HepG2 (cell line): ENCODE results near the gene DNAJC12. TPM values are rescaled to one million over a fixed set of nuclear protein-coding genes. Genes with fewer than 3 reads are reported as not detected.

ENCODE experiments used
- ARID5B ChIP-seq: IDR thresholded peaks from 2 replicates; pipeline ENCODE4 v1.4.0; 2020; ENCODE audit warnings: mild to moderate bottlenecking, missing genetic modification reagents
- ATF4 ChIP-seq, 2 experiments: fragments of 450-650 bp in 1 of 2; sonication (generic) in 1 of 2; formaldehyde crosslinking; IDR thresholded peaks; 2 replicates each; pipeline versions ENCODE4 v1.5.0 to v1.8.0; 2020 to 2022; ENCODE audit warnings: mild to moderate bottlenecking in 1 of 2, missing genetic modification reagents in 1 of 2
- BRCA1 ChIP-seq: sonication (generic); formaldehyde crosslinking; IDR thresholded peaks from 2 replicates; pipeline ENCODE4 v1.4.0; 2020; ENCODE audit warnings: missing genetic modification reagents
- FOSL2 ChIP-seq: sonication (generic); formaldehyde crosslinking; IDR thresholded peaks from 2 replicates; pipeline ENCODE4 v1.4.0; 2020; ENCODE audit warnings: missing genetic modification reagents
- KAT7 ChIP-seq: IDR thresholded peaks from 2 replicates; pipeline ENCODE4 v1.6.1; 2018; ENCODE audit warnings: borderline replicate concordance, missing compliant biosample characterization
- MXI1 ChIP-seq: IDR thresholded peaks from 3 replicates; pipeline ENCODE4 v1.6.1; 2012; ENCODE audit warnings: low read depth, low read length, inconsistent platforms, borderline replicate concordance
- POLR2A ChIP-seq, 2 experiments: IDR thresholded peaks; 2 replicates each; pipeline ENCODE4 v1.6.1; 2011; ENCODE audit warnings: low read depth in 2 of 2, low read length in 2 of 2, mild to moderate bottlenecking in 1 of 2, moderate library complexity in 1 of 2; ENCODE audit not compliant: insufficient read depth in 1 of 2
- TARDBP ChIP-seq: sonication (generic); formaldehyde crosslinking; IDR thresholded peaks from 2 replicates; pipeline ENCODE4 v1.8.0; 2022; ENCODE audit warnings: mild to moderate bottlenecking, missing genetic modification reagents
- TEAD3 ChIP-seq: optimal IDR thresholded peaks from 2 replicates; pipeline ENCODE3; 2016; ENCODE audit warnings: borderline replicate concordance
- TFAP4 ChIP-seq: sonication (generic); IDR thresholded peaks from 2 replicates; pipeline ENCODE4 v1.6.1; 2016; ENCODE audit warnings: low read depth, borderline replicate concordance
- ZBTB46 ChIP-seq: sonication (generic); formaldehyde crosslinking; IDR thresholded peaks from 2 replicates; pipeline ENCODE4 v1.4.0; 2020; ENCODE audit warnings: mild to moderate bottlenecking, missing genetic modification reagents, borderline replicate concordance
- ZNF275 ChIP-seq: sonication (generic); formaldehyde crosslinking; IDR thresholded peaks from 2 replicates; pipeline ENCODE4 v1.8.0; 2022; ENCODE audit warnings: missing genetic modification reagents, mild to moderate bottlenecking, inconsistent platforms, borderline replicate concordance
- ZNF564 ChIP-seq: sonication (generic); formaldehyde crosslinking; IDR thresholded peaks from 2 replicates; pipeline ENCODE4 v1.8.1; 2023; ENCODE audit warnings: mild to moderate bottlenecking, missing genetic modification reagents
- polyA plus RNA-seq, 8 experiments: library from polyadenylated mRNA; depleted of rRNA in 3 of 8; stranded (reverse) in 7 of 8; unstranded in 1 of 8; fragments of >200 nt; fragmentation: Illumina TruSeq in 4 of 8; extraction: Trizol in 4 of 8; gene quantifications; 2 replicates each; pipeline versions ENCODE4 v1.2.1 to v1.2.3, GENCODE V29; 2011 to 2016; ENCODE audit warnings: low read depth in 4 of 8, missing spikeins in 1 of 8, mixed read lengths in 1 of 8; ENCODE audit not compliant: insufficient read depth in 1 of 8
- total RNA-seq, 5 experiments: library from RNA; depleted of rRNA; stranded (reverse); fragments of >200 nt; fragmentation: Illumina TruSeq; extraction: Trizol; gene quantifications; 2 replicates each; pipeline ENCODE4 v1.2.3, GENCODE V29; 2016; ENCODE audit warnings: low read depth in 1 of 5

The DNAJC12 gene
- total and polyA plus RNA-seq, 2 of the 13 experiments (the other 11 are each of a cell fraction or from before 2014, with no cell fraction given): 11.6 to 43.9 TPM

- peak; percentile 73 for TF ChIP-seq FOSL2 (CRISPR knock-in tag)
- no peak for TF ChIP-seq BRCA1
- TF ChIP-seq TARDBP (CRISPR knock-in tag): no peak
- TF ChIP-seq TFAP4: peak; percentile 29; the same call in 1 of the 2 replicates
- TF ChIP-seq ZNF564 (CRISPR knock-in tag): no peak
- 0 out of 4 replicates have a peak, but pooled peaks of 1 of the 2 experiments have one; percentile 45 for TF ChIP-seq ATF4 (CRISPR knock-in tag; IDR thresholded peaks at IDR 0.05)
- no peak for TF ChIP-seq ZNF275 (CRISPR knock-in tag)
- TF ChIP-seq MXI1: peak; percentile 44; the same call in 1 of the 3 replicates
- peak; percentile 39 for TF ChIP-seq TEAD3 (CRISPR knock-in tag)
- TF ChIP-seq KAT7 (CRISPR knock-in tag): no peak
- TF ChIP-seq POLR2A (IDR thresholded peaks at IDR 0.05; ENCODE audit: insufficient read depth in 1 of 2, low read depth in 2 of 2, low read length in 2 of 2): no peak
- TF ChIP-seq ARID5B (CRISPR knock-in tag): peak; percentile 26; the same call in 1 of the 2 replicates
- no peak for TF ChIP-seq ZBTB46 (CRISPR knock-in tag)
Observed at GRCh38 chr10:67819768-67820204, 18.2 kb downstream of the DNAJC12 start (continued).
